GM18870 (cell line): ENCODE results near the gene HYAL2.

Source experiments
- ATAC-seq: cut with Tn5 transposase; IDR thresholded peaks from one replicate; pipeline ENCODE4 v1.9.1; 2021; ENCODE audit warnings: moderate library complexity; ENCODE audit not compliant: unreplicated experiment

Gene HYAL2, protein sequence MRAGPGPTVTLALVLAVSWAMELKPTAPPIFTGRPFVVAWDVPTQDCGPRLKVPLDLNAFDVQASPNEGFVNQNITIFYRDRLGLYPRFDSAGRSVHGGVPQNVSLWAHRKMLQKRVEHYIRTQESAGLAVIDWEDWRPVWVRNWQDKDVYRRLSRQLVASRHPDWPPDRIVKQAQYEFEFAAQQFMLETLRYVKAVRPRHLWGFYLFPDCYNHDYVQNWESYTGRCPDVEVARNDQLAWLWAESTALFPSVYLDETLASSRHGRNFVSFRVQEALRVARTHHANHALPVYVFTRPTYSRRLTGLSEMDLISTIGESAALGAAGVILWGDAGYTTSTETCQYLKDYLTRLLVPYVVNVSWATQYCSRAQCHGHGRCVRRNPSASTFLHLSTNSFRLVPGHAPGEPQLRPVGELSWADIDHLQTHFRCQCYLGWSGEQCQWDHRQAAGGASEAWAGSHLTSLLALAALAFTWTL

DNA sequence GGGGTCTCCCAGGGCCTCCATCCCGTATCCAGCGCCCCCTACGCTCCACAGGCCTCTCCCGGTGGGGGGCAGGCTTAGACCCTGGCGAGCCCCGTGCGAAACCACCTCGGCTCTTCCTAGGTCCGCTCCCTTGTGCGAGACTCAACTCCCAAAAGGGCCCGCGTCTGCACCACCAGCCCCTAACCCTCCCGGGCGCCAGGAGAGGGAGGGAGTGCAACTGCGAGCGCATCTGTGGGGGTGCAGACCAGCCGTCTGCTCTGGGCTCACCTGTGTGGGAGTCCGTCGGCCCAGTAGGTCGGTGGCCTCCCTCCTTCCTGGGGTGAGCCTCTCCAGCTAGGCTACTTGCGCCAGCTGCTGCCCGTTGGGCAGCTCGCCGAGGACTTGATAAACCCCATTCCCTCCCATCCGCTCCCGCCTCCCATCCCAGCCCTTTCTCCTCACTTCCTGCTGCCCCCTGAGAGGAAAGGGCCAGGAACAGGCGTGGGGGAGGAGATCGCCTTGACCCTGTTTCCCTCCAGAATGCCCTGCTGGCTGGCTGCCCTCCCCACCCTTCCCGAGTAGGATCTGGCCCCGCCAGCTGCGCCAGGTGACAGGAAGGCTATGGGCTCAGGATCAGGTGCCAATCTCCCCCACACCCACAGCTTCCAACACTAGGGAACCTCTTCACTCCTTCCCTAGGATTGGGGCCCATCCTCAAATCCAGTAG, at the start of gene HYAL2:
Gene HYAL2 (minus strand): TSS at position 360 of the 706 bp plus-strand sequence. CDS start 2,256 bp downstream, outside the sequence.
- ATAC-seq: no peak

DNA sequence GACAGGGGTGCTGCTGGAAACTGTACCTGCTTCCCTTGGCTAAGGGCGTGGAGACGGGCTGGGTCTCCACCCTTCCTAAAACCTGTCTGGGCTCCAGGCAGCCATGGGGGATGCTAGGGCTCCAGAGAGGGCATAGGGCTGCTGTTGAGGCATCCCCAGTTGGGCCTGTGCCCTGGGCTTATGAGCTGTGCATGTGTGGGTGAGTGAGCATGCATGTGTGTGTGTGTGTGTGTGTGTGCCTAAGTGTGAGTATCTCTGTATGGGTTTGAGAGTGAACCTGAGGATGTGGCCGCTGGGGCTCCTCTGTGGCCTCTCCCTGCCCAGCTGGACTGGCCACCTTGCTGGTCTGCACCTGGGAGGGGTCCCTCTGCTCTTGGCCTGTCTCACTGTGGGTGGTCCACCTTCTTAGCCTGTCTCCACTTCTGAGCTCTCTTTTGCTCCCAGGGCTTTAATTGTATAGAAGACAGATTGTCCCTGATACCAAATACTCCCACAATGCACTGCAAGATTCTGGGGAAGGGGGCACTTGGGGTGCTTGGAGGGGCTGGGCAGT, 48.7 kb upstream of the HYAL2 start:
- ATAC-seq: no peak

DNA sequence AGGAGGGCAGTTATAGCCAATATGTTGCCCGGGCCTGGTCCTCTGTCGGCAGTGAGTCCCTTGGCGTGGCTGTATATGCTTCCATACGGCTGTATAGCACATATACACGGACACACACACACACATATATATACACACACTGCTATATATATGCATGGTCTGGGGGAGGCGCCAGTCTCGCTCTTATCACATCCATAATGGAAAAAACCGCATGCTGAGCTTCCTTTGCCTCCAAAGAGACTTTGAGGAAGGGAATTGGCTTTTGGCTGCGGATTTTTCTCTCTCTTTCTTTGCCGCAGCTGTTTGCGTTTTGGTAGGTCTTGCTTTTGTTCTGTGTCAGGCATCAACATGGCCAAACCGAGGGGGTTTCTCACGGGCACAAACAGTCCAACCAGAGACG, 48.0 kb upstream of the HYAL2 start:
- ATAC-seq: no peak

DNA sequence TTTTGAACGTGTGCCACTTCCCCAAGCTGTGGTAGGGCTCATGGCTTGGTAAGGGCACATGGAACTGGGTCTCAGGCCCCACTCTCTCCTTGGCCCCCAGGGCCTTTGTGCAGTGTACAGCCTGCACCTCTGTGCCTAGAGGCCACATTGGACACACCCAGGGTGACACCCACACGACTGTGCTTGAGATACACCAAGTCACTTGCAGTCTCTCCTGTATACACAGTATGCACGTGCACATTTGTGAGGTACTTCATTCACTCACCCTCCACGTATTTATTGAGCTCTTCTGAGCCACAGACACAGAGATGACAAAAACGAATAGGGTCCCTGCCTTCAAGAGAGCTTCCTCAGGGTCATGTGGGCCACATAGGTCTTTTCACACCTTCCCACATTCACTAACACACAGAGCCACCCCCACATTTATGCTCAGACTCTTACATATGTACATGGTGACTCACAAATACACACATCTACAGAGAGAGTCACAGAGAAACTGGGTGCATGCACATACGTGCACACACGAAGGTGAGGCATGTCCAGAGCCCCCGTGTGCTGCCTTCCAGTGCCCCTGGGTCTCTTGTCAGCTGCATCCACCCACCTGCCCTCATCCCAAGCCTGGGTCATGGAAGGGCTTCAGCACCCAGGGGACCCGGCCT, 46.6 kb upstream of the HYAL2 start:
- ATAC-seq: no peak

DNA sequence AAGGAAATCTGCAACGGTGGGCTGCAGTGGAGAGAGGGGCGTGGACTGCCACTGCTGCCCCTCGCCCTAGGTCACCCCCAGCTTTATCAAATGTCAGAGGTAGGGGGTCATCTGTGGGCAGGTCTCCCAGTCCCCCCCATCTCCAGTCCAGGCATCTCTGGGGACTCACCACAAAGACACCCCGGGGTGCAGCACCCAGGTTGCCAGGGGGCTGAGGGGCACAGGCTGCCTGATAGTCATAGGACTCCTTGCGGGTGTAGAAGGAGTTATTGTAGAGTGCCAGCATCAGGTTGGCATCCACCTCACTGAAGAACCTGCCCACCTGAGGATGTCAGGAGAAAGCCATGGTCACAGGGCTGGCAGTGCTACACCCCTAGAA, 43.3 kb upstream of the HYAL2 start:
- ATAC-seq: no peak

DNA sequence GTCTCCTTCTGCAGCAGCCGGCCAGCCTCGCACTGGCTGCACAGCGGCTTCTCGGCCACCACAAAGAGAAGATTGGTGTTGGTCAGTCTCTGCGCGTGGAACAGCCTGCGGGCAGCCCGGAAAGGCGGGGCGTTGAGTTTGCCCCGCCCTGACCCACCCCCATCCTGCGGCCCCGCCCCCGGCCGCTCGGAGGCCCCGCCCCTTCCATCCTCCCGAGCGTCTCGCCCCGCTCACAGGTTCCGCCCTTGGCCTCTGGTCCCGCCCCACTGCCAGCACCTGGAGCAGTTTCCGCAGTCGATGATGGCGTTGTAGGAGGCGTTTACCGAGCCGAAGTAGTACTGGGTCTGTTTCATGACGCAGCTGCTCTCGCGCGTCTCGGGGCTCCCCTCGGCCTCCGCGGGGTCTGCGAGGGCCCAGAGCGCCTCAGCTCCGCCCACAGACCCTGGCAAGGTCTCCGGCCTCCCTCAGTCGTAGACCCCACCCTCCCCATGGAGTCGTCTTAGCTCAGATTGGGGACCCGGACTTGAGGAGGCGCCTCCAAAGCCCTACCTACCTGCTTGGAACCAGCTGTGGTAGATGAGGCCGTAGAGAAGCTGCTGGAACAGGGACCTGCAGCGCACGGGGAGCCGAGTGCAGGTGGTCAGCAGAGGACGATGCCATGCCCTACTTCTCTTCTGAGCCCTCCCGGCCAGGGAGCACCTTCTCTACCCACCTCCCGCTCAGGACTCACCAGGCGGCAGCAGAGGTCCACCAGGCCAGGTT, 42.7 kb upstream of the HYAL2 start:
- peak; percentile 62 for ATAC-seq

DNA sequence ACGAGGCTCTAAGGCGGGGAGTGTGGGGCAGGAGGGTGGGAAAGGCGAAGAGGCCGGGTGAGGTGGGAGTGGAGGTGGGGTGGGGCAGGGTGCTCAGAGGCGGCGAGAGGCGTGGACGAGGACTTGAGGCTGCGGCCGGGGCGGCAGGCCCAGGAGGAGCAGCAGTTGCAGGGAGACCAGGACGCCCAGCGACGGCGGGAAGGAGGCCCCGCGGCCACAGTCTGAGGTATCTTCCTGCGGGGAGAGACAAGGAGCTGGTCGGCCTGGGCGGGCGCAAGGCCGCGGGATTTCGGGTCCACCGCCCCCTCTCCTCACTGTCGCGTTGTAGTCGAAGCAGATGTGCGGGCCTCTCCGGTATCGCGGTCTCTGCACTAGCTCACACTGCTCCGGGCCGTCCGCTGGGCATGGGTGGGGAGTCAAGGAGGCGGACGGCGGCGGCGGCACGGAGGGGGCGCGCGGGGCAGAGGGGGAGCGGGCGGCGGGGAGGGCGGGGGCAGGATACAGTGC, 42.1 kb upstream of the HYAL2 start:
- ATAC-seq: no peak

DNA sequence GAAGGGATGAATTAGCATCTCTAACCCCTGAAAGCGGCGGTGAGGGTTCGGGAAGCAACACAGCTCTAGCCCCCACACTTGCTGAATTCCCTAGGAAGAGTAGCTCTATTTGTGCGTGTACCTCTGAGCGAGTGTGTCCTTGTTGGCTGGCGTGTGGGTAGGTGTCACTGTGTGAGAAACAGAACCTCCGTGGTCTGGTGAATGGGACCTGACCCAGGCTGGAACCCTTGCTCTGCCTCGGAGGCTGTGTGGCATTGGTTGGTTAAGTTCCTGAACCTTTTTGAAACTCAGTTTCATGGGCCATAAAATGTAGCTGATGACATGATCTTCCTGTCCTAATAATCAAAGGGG, 37.2 kb upstream of the HYAL2 start:
- peak; percentile 12 for ATAC-seq

DNA sequence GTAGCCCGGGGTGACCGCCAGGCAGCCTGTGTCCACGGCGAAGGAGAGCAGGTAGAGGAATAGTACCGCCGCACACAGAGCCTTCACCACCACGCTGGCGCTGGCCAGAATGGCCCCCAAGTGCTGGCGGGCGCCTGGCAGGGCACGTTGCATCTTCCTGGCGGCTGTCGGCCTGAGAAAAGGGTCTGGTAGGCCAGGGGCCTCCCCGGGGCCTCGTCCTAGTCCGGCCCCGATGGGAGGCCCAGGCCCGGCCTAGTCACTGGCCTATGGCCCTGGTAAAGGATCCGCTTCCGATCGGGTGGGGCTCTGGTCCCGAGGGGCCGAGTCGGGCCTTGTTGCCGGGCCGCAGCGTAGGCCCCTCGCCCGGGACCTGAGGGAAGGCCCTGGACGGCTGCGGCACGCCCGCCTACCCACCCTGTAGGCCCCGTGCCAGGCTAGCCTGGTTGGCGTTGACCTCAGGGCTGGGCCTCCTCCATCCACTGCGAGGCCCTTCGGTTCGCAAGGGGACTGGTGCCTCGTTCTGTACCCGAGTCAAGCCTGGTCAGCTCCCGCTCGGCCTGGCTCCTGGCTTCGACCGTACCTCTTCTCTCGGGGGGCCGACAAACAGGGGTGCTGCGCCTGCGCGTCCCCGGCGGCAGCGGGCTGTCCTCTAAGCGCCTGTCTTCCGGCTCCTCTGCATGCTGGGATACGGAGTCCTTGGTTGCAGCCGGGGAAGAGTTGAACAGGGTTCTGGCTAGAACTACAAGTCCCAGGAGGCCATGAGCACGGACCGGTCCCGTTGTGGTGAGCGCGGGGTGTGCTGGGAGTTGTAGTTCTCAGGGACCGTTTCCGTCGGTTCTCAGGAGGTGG, 36.6 kb upstream of the HYAL2 start, which contains the start of gene TMEM115:
Gene TMEM115 (minus strand): TSS at position 611 of the 849 bp plus-strand sequence. CDS start 458 bp downstream, at position 153.
- peak; percentile 94 for ATAC-seq

DNA sequence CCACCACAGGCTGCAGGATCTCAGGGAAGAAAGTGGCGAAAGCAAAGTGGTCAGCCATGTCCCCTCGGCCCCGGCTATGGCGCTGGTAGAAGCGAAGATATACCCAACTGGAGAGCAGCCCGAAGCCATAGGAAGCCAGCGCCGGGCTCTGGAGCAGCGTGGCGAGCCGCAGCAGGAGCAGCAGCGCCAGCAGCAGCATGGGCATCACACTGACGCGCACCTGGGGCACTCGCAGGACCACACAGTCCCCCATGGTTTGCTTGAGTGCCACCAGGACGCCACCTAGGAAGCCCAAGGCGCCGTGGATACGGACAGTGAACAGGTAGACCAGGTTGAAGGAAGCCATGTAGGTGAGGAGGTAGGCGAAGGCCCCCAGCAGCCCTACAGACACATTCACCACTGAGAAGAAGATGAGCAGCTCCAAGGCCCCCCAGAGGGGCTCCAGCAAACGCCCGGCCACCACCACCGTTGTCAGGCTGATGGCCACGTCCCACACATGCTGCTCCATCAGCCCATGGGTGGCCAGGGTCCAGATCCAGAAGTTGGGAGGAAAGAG, 35.9 kb upstream of the HYAL2 start:
- no peak for ATAC-seq

DNA sequence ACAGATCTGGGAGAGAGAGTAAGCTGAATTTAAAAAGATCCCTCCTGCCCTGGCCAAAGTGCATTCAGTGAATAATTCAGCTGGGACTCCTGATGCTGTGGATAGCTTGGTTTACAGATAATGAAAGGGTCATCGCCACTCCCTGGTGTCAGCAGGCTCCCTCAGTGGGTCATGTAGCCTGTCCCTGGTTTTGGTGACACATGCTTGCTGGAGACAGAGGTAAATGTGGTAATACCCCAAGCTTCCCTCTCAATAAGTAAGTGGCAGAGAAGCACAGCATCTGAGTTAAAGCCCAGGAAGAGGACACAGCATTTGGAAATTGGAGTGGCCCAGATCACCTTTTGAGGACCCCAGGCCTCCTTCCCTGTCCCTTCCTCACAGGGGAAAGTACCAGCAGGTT, 34.9 kb upstream of the HYAL2 start:
- no peak for ATAC-seq

DNA sequence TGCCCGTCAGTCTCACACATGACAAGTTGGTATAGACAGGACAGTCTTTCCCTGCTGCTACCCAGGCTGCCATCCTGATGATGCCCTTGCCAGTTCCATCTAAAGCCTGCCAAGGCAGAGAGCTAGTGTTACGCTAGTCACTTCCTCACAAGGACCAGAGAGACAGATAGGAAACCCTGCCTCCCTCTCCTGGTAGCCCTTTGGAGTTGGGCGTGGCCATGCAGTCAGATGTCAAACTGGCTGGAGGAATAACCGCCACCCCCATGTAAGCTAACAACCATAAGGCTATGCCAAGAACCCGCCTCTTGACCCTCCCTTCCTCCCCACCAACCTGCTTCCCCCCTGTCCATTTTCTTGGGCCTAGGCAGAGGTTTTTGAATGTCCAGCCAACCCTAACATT, 34.0 kb upstream of the HYAL2 start:
- ATAC-seq: no peak

DNA sequence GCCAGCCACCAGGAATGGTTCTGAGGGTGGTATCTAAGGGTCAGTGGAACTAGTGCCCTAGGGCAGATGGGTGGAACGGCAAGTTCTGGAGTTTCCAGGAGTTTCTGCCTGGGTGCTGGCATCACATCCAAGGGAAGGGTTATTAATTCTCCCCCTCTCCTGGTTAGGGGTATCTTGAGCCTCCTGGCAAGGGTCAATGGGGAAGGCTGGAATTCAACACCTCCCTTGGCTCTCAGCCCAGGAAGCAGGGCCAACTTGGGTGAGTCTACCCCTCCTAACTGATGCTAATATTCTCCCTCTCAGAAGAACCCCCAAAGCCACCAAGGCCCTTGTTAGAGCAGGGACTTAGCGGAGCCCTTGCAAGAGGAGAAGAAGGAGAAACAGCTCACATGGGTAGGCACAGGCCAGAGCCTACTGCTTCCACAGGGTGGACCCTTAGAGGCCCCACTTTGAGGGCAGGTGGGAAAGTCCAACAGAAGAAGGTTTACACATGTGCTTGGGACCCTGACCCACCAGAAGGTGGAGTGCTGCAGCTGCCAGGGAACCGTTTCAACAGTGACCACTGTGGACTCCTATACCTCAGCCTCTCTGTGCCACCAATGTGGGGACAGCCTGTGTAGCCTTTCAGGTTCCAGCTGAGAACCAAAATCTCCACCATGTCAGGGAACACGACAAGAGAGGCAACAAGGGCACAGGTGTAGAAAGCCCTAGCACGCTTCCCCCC, 33.4 kb upstream of the HYAL2 start:
- no peak for ATAC-seq

DNA sequence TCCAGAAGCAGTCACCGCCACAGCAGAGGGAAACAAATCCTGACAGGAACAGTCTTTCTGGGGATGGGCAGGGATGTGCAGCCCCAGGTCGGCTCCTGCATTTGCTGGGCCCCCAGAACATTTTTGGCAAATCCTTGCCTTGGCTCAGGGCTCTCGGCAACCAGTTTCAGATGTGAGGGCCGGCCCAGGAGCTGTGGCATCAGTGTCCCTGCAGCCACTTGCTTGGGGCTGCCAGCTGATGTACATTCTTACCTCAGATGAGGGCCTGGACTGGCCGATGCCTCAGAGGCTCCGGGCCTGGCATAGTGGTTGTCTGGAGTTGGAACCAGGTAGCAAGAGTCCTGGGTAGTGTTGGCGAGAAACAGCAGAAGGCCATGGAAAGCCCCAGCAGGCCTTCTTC, 32.3 kb upstream of the HYAL2 start:
- ATAC-seq: no peak

DNA sequence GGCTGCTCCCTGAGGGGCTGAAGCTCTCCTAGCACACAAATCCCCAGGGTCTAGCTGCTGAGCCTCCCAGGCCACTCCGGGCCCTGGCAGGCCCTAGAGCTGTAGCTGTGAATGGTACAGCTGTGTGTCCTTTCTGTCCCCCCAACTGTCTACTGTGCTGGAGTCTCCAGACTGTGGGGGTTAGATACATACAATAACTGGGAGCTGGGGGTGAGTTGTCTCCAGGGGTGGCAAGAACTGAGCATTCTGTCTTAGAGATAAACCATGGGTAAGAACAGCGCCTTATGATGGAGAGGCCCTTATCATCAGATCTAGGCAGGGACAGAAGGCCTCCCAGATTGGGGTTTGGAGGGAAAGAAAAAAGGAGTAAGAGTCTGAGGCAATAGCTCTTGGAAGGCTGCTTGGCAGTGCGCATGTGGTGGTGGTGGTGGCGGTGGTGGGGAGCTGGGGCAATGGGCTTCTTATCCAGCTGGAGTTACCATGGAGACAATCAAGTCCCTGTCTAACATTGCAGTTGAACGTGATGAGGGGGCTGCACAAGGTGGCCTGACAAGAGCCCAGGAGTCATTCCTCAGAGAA, 31.7 kb upstream of the HYAL2 start:
- no peak for ATAC-seq

DNA sequence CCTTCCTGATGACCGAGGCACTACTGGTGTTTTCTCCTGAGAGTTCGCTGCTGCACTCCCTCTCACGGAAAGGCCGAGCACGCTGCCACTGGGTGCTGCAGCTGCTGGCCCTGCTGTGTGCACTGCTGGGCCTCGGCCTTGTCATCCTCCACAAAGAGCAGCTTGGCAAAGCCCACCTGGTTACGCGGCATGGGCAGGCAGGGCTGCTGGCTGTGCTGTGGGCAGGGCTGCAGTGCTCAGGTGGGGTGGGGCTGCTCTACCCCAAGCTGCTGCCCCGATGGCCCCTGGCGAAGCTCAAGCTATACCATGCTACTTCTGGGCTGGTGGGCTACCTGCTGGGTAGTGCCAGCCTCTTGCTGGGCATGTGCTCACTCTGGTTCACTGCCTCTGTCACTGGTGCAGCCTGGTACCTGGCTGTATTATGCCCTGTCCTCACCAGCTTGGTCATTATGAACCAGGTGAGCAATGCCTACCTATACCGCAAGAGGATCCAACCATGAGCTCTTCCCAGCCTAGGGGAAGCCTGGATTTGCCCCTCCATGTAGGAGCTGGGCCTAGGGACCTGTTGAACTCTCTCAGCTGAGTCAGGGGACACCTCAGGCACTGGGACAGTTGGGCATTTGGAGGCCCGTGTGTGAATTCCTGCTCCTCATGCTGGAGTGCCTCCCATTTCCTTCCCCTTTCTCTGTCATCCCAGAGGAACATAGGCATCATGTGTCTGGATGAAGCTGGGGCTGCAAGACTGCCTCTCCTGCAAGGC, 30.9 kb upstream of the HYAL2 start:
- ATAC-seq: no peak

DNA sequence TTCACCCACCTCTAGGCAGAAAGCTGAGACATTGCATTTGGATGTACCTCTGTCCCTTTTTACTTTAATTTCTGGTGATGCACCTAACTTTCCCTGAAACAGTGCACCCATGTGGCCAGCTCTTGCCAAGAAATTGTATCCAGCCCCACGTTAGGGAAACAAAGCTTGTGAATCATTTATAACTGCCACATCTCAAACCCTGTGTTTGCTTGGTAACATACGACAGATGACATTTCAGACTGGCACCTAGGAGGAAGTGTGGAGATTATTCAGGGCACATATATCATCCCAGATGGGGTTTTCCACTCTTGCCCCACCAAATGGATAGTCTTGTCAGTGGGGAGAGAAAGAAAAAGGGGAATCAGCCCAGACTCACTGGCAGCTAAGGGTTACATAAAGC, 30.2 kb upstream of the HYAL2 start:
- ATAC-seq: no peak

DNA sequence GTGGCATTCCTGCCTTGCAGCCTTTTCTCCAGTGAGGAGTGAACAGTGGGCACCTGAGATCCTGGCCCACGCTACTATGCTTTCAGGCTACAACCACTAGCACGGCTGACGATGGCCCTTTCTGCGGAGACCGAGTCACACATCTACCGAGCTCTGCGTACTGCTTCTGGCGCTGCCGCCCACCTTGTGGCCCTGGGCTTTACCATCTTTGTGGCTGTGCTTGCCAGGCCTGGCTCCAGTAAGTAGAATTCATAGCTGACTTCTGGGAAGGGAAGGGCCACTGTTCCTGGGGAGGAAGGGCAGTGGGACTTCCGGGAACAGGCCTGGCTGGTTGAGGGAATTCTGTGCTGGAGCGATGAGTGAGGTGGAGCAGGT, 28.8 kb upstream of the HYAL2 start:
- ATAC-seq: no peak
